ENCODE measurements around the gene ACAA1. TPM values are rescaled to one million over a fixed set of nuclear protein-coding genes. Genes with fewer than 3 reads are reported as not detected.
A peak's percentile ranks its signal among the peaks of the same experiment; 100 is the strongest.

Gene ACAA1
- total RNA-seq, 2 experiments from 2014 or later, result 56.4 to 58.9 TPM

DNA sequence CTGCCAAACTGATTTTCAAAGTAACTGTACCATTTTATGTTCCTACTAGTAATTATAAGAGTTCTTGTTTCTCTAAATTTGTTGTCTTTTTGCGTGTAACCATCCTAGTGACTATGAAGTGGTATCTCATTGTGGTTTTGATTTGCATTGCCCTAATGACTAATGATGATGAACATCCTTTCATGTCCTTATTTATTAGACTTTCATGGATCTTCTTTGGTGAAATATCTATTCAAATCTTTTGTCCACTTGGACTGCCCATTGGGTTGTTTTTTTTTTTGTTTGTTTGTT is 32.0 kb upstream of the ACAA1 start:
- POLR2A ChIA-PET, result no interaction called here
- no peaks in the 10 kb centered on the region for H3K9me3 ChIP-seq (ENCODE audit: control insufficient read depth in 1 of 2, insufficient read depth in 1 of 2, low read length in 2 of 2)
- peaks cover 89% of the 10 kb centered on the region for H3K4me1 Mint-ChIP-seq (ENCODE audit: low read depth)
- H3K27me3 ChIP-seq (ENCODE audit: control insufficient read depth in 1 of 2, insufficient read depth in 2 of 2, low read length in 2 of 2), result no peaks in the 10 kb centered on the region
- no peaks in the 10 kb centered on the region for H3K36me3 ChIP-seq (ENCODE audit: insufficient read depth, low read length)
- no peak overlapping the region for H3K4me3 ChIP-seq (ENCODE audit: low read length)
- DNase-seq (peak in 2 of 14 experiments; percentile 30 to 42), ATAC-seq (ENCODE audit: poor library complexity) (no peak)
- TF ChIP-seq, protein P1, sequence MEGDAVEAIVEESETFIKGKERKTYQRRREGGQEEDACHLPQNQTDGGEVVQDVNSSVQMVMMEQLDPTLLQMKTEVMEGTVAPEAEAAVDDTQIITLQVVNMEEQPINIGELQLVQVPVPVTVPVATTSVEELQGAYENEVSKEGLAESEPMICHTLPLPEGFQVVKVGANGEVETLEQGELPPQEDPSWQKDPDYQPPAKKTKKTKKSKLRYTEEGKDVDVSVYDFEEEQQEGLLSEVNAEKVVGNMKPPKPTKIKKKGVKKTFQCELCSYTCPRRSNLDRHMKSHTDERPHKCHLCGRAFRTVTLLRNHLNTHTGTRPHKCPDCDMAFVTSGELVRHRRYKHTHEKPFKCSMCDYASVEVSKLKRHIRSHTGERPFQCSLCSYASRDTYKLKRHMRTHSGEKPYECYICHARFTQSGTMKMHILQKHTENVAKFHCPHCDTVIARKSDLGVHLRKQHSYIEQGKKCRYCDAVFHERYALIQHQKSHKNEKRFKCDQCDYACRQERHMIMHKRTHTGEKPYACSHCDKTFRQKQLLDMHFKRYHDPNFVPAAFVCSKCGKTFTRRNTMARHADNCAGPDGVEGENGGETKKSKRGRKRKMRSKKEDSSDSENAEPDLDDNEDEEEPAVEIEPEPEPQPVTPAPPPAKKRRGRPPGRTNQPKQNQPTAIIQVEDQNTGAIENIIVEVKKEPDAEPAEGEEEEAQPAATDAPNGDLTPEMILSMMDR (IDR thresholded peaks at IDR 0.05), result no peak
- intact Hi-C loops (cut with DNase I, micrococcal nuclease), result loop anchor here in 1 of 2 experiments (5.0 kb wide), 1 partner anchor 167 kb away; no protein-coding TSS in a partner anchor
- peaks cover 46% of the 10 kb centered on the region for H3K4me1 ChIP-seq (ENCODE audit: insufficient read depth, low read length)
- H3K27me3 Mint-ChIP-seq, result no peaks in the 10 kb centered on the region
- peak overlapping the region; percentile 99 for H3K27ac Mint-ChIP-seq
- H3K4me3 Mint-ChIP-seq, result peak overlapping the region; percentile 17
- no peaks in the 10 kb centered on the region for H3K9me3 Mint-ChIP-seq
- no peak overlapping the region for H3K27ac ChIP-seq (ENCODE audit: low read depth in 1 of 2, low read length in 2 of 2)
- CTCF ChIA-PET, result no interaction called here
- peaks cover 18% of the 10 kb centered on the region for H3K36me3 Mint-ChIP-seq (ENCODE audit: low read depth)

DNA sequence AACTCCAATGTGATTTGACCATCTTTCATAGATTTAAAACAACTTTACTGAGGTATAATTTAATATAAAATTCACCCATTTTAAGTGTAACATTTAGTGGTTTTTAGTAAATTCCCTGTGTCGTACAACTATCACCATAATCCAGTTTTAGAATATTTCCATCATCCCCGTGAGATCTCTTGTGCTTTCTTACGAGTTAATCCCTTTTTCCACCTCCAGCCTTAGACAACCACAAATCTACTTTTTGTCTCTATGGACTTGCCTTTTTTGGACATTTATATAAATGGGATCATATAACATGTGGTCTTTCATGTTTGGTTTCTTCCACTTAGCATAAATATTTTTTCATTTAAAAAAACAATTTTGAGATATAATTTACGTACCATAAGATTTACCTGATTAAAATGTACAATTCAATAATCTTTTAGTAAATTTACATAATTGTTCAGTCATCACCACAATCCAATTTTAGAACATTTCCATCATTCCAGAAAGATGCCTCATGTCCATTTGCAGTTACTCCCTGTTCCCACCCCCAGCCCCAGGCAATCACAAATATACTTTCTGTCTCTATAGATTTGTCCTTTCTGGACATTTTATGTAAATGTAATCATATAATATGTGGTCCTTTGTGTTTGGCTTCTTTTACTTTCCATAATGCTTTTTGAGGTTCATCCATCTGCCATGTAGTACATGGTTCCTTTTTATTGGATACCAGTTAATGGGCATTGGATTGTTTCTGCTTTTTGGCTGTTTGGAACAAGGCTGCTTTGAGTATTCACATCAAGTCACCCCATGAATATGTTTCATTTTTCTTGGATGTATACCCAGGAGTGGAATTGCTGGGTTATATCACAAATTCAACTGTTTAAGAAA is 31.5 kb upstream of the ACAA1 start:
- no peaks in the 10 kb centered on the region for H3K27me3 ChIP-seq (ENCODE audit: control insufficient read depth in 1 of 2, insufficient read depth in 2 of 2, low read length in 2 of 2)

DNA sequence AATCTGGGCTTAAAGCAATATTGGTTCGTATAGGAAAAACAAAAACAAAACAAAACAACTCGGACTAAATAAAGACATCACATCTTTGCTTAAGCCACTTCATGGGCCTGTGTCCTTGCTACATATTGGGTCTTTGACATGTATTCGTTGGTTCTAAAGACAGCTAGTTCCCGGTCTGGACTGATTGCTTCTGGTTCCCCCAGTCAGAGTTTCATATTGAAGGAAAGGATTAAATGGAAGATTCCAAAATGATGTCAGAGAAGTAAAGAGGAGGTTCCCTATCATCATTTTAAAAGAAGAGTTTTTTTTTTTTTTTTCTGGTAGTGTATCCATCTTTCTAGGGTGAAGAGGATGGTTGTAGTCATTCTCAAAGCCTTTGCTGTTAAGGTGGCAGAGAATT is 30.7 kb upstream of the ACAA1 start:
- intact Hi-C loops (cut with DNase I, micrococcal nuclease), result loop anchor here in 1 of 2 experiments (5.0 kb wide), 1 partner anchor 165 kb away; no protein-coding TSS in a partner anchor
- Mint-ChIP-seq H3K27me3 (no peaks in the 10 kb centered on the region), H3K27ac (peak overlapping the region; percentile 99), H3K36me3 (ENCODE audit: low read depth) (peaks cover 18% of the 10 kb centered on the region), H3K9me3 (no peaks in the 10 kb centered on the region), H3K4me1 (ENCODE audit: low read depth) (peaks cover 76% of the 10 kb centered on the region), H3K4me3 (peak overlapping the region; percentile 91)
- H3K4me1 ChIP-seq (ENCODE audit: insufficient read depth, low read length), result peaks cover 40% of the 10 kb centered on the region
- ChIA-PET POLR2A (interaction anchor here (5.5 kb wide), 1 partner anchor 29 kb away, joined by 208 read pairs; the partner anchor contains the start of genes ACAA1 and MYD88), CTCF (interaction anchor here (0.7 to 1.2 kb wide), 4 partner anchors 25 to 329 kb away, joined by 3 to 4 read pairs (median 3); partner anchors contain the start of genes EXOG and PLCD1)
- no peaks in the 10 kb centered on the region for H3K27me3 ChIP-seq (ENCODE audit: control insufficient read depth in 1 of 2, insufficient read depth in 2 of 2, low read length in 2 of 2)
- no peaks in the 10 kb centered on the region for H3K9me3 ChIP-seq (ENCODE audit: control insufficient read depth in 1 of 2, insufficient read depth in 1 of 2, low read length in 2 of 2)
- H3K27ac ChIP-seq (ENCODE audit: low read depth in 1 of 2, low read length in 2 of 2), result no peak overlapping the region
- H3K36me3 ChIP-seq (ENCODE audit: insufficient read depth, low read length), result no peaks in the 10 kb centered on the region
- ATAC-seq (ENCODE audit: poor library complexity) (no peak), DNase-seq (no peak)
- TF ChIP-seq, protein P1 (IDR thresholded peaks at IDR 0.05), result no peak
- no peak overlapping the region for H3K4me3 ChIP-seq (ENCODE audit: low read length)

More for the DNA sequence above, 31.5 kb upstream of the ACAA1 start:
- intact Hi-C loops (cut with DNase I, micrococcal nuclease), result loop anchor here in 1 of 2 experiments (1.0 to 5.0 kb wide), 2 partner anchors 32 to 166 kb away; no protein-coding TSS in a partner anchor
- Histone ChIP-seq H3K9me3 (ENCODE audit: control insufficient read depth in 1 of 2, insufficient read depth in 1 of 2, low read length in 2 of 2) (no peaks in the 10 kb centered on the region), H3K27ac (ENCODE audit: low read depth in 1 of 2, low read length in 2 of 2) (no peak overlapping the region), H3K4me3 (ENCODE audit: low read length) (no peak overlapping the region), H3K36me3 (ENCODE audit: insufficient read depth, low read length) (no peaks in the 10 kb centered on the region), H3K4me1 (ENCODE audit: insufficient read depth, low read length) (peaks cover 43% of the 10 kb centered on the region)
- H3K4me3 Mint-ChIP-seq, result peak overlapping the region; percentile 91
- no peak for ATAC-seq (ENCODE audit: poor library complexity)
- peaks cover 83% of the 10 kb centered on the region for H3K4me1 Mint-ChIP-seq (ENCODE audit: low read depth)
- DNase-seq, result no peak
- peak overlapping the region; percentile 99 for H3K27ac Mint-ChIP-seq
- CTCF ChIA-PET, result no interaction called here
- peaks cover 18% of the 10 kb centered on the region for H3K36me3 Mint-ChIP-seq (ENCODE audit: low read depth)
- POLR2A ChIA-PET, result no interaction called here
- no peaks in the 10 kb centered on the region for H3K9me3 Mint-ChIP-seq
- TF ChIP-seq, protein P1 (IDR thresholded peaks at IDR 0.05), result no peak
- H3K27me3 Mint-ChIP-seq, result no peaks in the 10 kb centered on the region
